ENCODE measurements around the gene NEK1. TPM values are rescaled to one million over a fixed set of nuclear protein-coding genes. Genes with fewer than 3 reads are reported as not detected.

NEK1 gene
- total and polyA plus RNA-seq, 2 of the 4 experiments (the other 2 are of a cell fraction) = 3.3 to 3.9 TPM

- no peak for TF ChIP-seq CTCF (conservative IDR thresholded peaks at IDR 0.05; ENCODE audit: low read depth, low read length)
- TF ChIP-seq POLR2A (IDR thresholded peaks at IDR 0.05; ENCODE audit: low read depth, low read length) = no peak
Measured at GRCh38 chr4:169626331-169627282, 14.2 kb upstream of the NEK1 start (continued).

GRCh38 chr4:169625886-169626285, 13.5 kb upstream of the NEK1 start:
- Histone ChIP-seq H2BK120ac (ENCODE audit: low read depth, low read length) (no peak overlapping the region), H4K8ac (ENCODE audit: low read depth in 2 of 2, low read length in 2 of 2) (no peak overlapping the region), H3K9ac (ENCODE audit: low read depth, low read length) (no peak overlapping the region), H2BK20ac (ENCODE audit: low read depth, low read length) (no peak overlapping the region), H3K14ac (replicated peaks; ENCODE audit: low read depth, low read length) (no peak overlapping the region), H2AK5ac (ENCODE audit: low read depth, low read length) (no peak overlapping the region), H3K4me2 (ENCODE audit: low read depth, low read length) (no peak overlapping the region), H3K9me3 (ENCODE audit: control insufficient read depth, insufficient read depth, low read length) (no peaks in the 10 kb centered on the region), H3K36me3 (ENCODE audit: control insufficient read depth, insufficient read depth, low read length) (no peaks in the 10 kb centered on the region), H3K79me1 (ENCODE audit: low read depth in 1 of 2, low read length in 2 of 2) (peaks cover 11 to 14% of the 10 kb centered on the region in 2 experiments), H3K18ac (ENCODE audit: low read depth, low read length) (no peak overlapping the region), H3K23ac (ENCODE audit: low read depth, low read length) (no peak overlapping the region), H4K5ac (ENCODE audit: low read depth, low read length) (no peak overlapping the region), H3K27ac (ENCODE audit: insufficient read depth, low read length) (no peak overlapping the region), H3K4ac (ENCODE audit: low read depth, low read length) (no peak overlapping the region), H3K56ac (ENCODE audit: extremely low read depth, insufficient read depth, low read length) (no peak overlapping the region), H3K27me3 (ENCODE audit: control insufficient read depth, insufficient read depth, low read length) (no peaks in the 10 kb centered on the region), H2BK5ac (ENCODE audit: low read depth, low read length, poor library complexity, severe bottlenecking) (no peak overlapping the region), H3K4me3 (ENCODE audit: insufficient read depth, low read depth, low read length) (no peak overlapping the region), H2AFZ (replicated peaks; ENCODE audit: low read length, poor library complexity) (no peak overlapping the region), H4K91ac (ENCODE audit: insufficient read depth, low read depth, low read length) (no peak overlapping the region), H3K4me1 (ENCODE audit: control insufficient read depth, insufficient read depth, low read length) (no peaks in the 10 kb centered on the region), H3K9me1 (ENCODE audit: insufficient read depth, low read length) (no peaks in the 10 kb centered on the region), H2BK15ac (ENCODE audit: low read depth, low read length) (no peak overlapping the region), H4K20me1 (ENCODE audit: insufficient read depth, low read length) (peaks cover 34% of the 10 kb centered on the region; the same call in 1 of the 2 replicates), H2AK9ac (replicated peaks; ENCODE audit: low read depth, low read length, poor library complexity) (no peak overlapping the region)
- 80% methylated on average over 1 of the region's 5 CpGs; no CpG with 5 or more reads in 1 of the 2 experiments for WGBS, 2 experiments (ENCODE audit: extremely low coverage in 2 of 2, insufficient read length in 1 of 2)
- BruUV-seq (replicated peaks) = no TSS peak
- dilution Hi-C loops (cut with HindIII; ENCODE audit: low sequenced_read_pairs, unreplicated experiment) (no loop called here), intact Hi-C loops (cut with micrococcal nuclease) (no loop called here), in situ Hi-C loops (cut with MboI; ENCODE audit: low sequenced_read_pairs) (no loop called here)
- ChIA-PET CTCF (no interaction called here), POLR2A (ENCODE audit: unreplicated experiment) (no interaction called here)
- DNase-seq (no peak), ATAC-seq (ENCODE audit: low read depth) (no peak)
- no peak for TF ChIP-seq FOS (IDR thresholded peaks at IDR 0.05; ENCODE audit: low read depth, low read length)
- TF ChIP-seq CHD1 (IDR thresholded peaks at IDR 0.05; ENCODE audit: low read depth, low read length) = no peak
- no peak for TF ChIP-seq CTCF (conservative IDR thresholded peaks at IDR 0.05; ENCODE audit: low read depth, low read length)
- no peak for TF ChIP-seq MAFK (IDR thresholded peaks at IDR 0.05; ENCODE audit: low read depth, low read length)
- TF ChIP-seq MAZ (IDR thresholded peaks at IDR 0.05; ENCODE audit: borderline replicate concordance, low read depth, low read length) = no peak
- TF ChIP-seq SMC3 (IDR thresholded peaks at IDR 0.05; ENCODE audit: low read depth, low read length) = no peak
- no peak for TF ChIP-seq POLR2A (IDR thresholded peaks at IDR 0.05; ENCODE audit: low read depth, low read length)
- no peak for TF ChIP-seq BHLHE40 (IDR thresholded peaks at IDR 0.05; ENCODE audit: low read depth, low read length)
- TF ChIP-seq MXI1 (IDR thresholded peaks at IDR 0.05; ENCODE audit: borderline replicate concordance, low read depth, low read length) = no peak

Data from IMR-90 (cell line).